CD14-positive monocyte (primary cell): ENCODE measurements around the gene ETV1. TPM values are rescaled to one million over a fixed set of nuclear protein-coding genes. Genes with fewer than 3 reads are reported as not detected.

ENCODE experiments used
- DNase-seq, 3 donors: peaks; one replicate each; pipeline ENCODE4 v3.0.0-alpha.2; 2011 to 2022
- H2AFZ ChIP-seq: 2 replicates; pipeline ENCODE4 v1.6.0; 2012; ENCODE audit warnings: mild to moderate bottlenecking, low read depth, low read length, inconsistent platforms; ENCODE audit not compliant: insufficient read depth, poor library complexity, severe bottlenecking
- H3K27ac ChIP-seq, 2 donors: 1 replicate in 1 of 2; 2 replicates in 1 of 2; pipeline ENCODE4 v1.5.1; 2012 to 2013; ENCODE audit warnings: low read length in 2 of 2, control low read depth in 1 of 2, inconsistent platforms in 1 of 2, low read depth in 1 of 2, mild to moderate bottlenecking in 1 of 2
- H3K27me3 ChIP-seq, 2 donors: one replicate each; pipeline versions ENCODE4 v1.6.0 to v1.6.1; 2011 to 2013; ENCODE audit warnings: low read length in 2 of 2; ENCODE audit not compliant: control insufficient read depth in 2 of 2, insufficient read depth in 2 of 2
- H3K36me3 ChIP-seq, 2 donors: replicated peaks in 1 of 2; 1 replicate in 1 of 2; 2 replicates in 1 of 2; pipeline versions ENCODE4 v1.5.1 to v1.6.1; 2012 to 2013; ENCODE audit warnings: low read length in 2 of 2, control low read depth in 1 of 2, inconsistent platforms in 1 of 2, mild to moderate bottlenecking in 1 of 2; ENCODE audit not compliant: insufficient read depth in 2 of 2, control insufficient read depth in 1 of 2
- H3K4me1 ChIP-seq, 2 donors: 1 replicate in 1 of 2; 2 replicates in 1 of 2; pipeline versions ENCODE4 v1.5.1 to v1.6.1; 2012 to 2013; ENCODE audit warnings: low read length in 2 of 2, control low read depth in 1 of 2, inconsistent platforms in 1 of 2, mild to moderate bottlenecking in 1 of 2, moderate library complexity in 1 of 2; ENCODE audit not compliant: insufficient read depth in 2 of 2, control insufficient read depth in 1 of 2
- H3K4me2 ChIP-seq: replicated peaks from 2 replicates; pipeline ENCODE3; 2012; ENCODE audit warnings: low read length, moderate library complexity, mild to moderate bottlenecking; ENCODE audit not compliant: poor library complexity, severe bottlenecking; ENCODE audit errors: extremely low read depth
- H3K4me3 ChIP-seq, 3 experiments: fragments of 200-600 bp in 1 of 3; sonication (generic) in 1 of 3; replicated peaks in 1 of 3; 1 replicate in 2 of 3; 2 replicates in 1 of 3; pipeline ENCODE4 v1.5.1; 2011 to 2013; ENCODE audit warnings: low read length in 3 of 3, mild to moderate bottlenecking in 3 of 3, control low read depth in 2 of 3, low read depth in 2 of 3, inconsistent platforms in 1 of 3, moderate library complexity in 1 of 3
- H3K79me2 ChIP-seq: 2 replicates; pipeline ENCODE4 v1.6.0; 2012; ENCODE audit warnings: mild to moderate bottlenecking, control low read depth, inconsistent platforms, low read length, moderate library complexity; ENCODE audit not compliant: insufficient read depth
- H3K9ac ChIP-seq: 2 replicates; pipeline ENCODE4 v1.6.0; 2017; ENCODE audit warnings: low read length, mild to moderate bottlenecking; ENCODE audit not compliant: insufficient read depth, poor library complexity, severe bottlenecking
- H3K9me3 ChIP-seq, 2 donors: replicated peaks in 1 of 2; 1 replicate in 1 of 2; 2 replicates in 1 of 2; pipeline versions ENCODE4 v1.5.1 to v1.6.1; 2012 to 2013; ENCODE audit warnings: low read length in 2 of 2, control low read depth in 1 of 2; ENCODE audit not compliant: control insufficient read depth in 1 of 2, insufficient read depth in 1 of 2
- H4K20me1 ChIP-seq: 2 replicates; pipeline ENCODE4 v1.6.0; 2012; ENCODE audit warnings: mild to moderate bottlenecking, low read length, control low read depth, moderate library complexity; ENCODE audit not compliant: insufficient read depth
- H3K27ac Mint-ChIP-seq, 7 donors: one replicate each; pipeline ENCODE4 v1.8.0; 2020; ENCODE audit warnings: mild to moderate bottlenecking in 7 of 7, mixed read lengths in 7 of 7, moderate library complexity in 6 of 7, inconsistent platforms in 2 of 7
- H3K27me3 Mint-ChIP-seq, 3 donors: one replicate each; pipeline ENCODE4 v1.8.0; 2021 to 2022; ENCODE audit warnings: low read depth in 3 of 3, mild to moderate bottlenecking in 3 of 3, mixed read lengths in 3 of 3, moderate library complexity in 3 of 3, inconsistent platforms in 1 of 3
- H3K36me3 Mint-ChIP-seq, 2 donors: one replicate each; pipeline ENCODE4 v1.8.0; 2020; ENCODE audit warnings: mixed read lengths in 2 of 2, inconsistent platforms in 1 of 2, mild to moderate bottlenecking in 1 of 2
- H3K4me1 Mint-ChIP-seq: one replicate; pipeline ENCODE4 v1.8.0; 2020; ENCODE audit warnings: mild to moderate bottlenecking, mixed read lengths
- H3K4me3 Mint-ChIP-seq, 2 donors: one replicate each; pipeline ENCODE4 v1.8.0; 2020; ENCODE audit warnings: mild to moderate bottlenecking in 2 of 2, mixed read lengths in 2 of 2, moderate library complexity in 1 of 2
- H3K9me3 Mint-ChIP-seq, 7 donors: one replicate each; pipeline ENCODE4 v1.8.0; 2020 to 2022; ENCODE audit warnings: mixed read lengths in 7 of 7, mild to moderate bottlenecking in 6 of 7, moderate library complexity in 6 of 7, inconsistent platforms in 2 of 7
- CTCF ChIP-seq: fragments of 200-600 bp; IDR thresholded peaks from one replicate; pipeline ENCODE4 v1.8.0; 2022; ENCODE audit warnings: antibody characterized with exemption, mild to moderate bottlenecking
- WGBS: methylation state at CpG from one replicate; pipeline ENCODE4 v1.1.5; 2013; ENCODE audit warnings: missing lambda C conversion rate; ENCODE audit not compliant: insufficient coverage; 5-methylcytosine and 5-hydroxymethylcytosine counted together
- intact Hi-C, 2 donors: fragments of 100-400 bp; cut with micrococcal nuclease; formaldehyde crosslinking; loops; one replicate each; pipeline versions ENCODE4 v1.15.0 to v1.15.1; 2023
- polyA plus RNA-seq, 3 donors: library from polyadenylated mRNA; depleted of rRNA in 1 of 3; unstranded in 2 of 3; stranded (reverse) in 1 of 3; fragments of 300-500 nt in 2 of 3; fragments of >200 nt in 1 of 3; fragmentation: Illumina TruSeq in 2 of 3; gene quantifications; 1 replicate in 2 of 3; 2 replicates in 1 of 3; pipeline ENCODE4 v1.2.3, GENCODE V29; 2012 to 2021

The ETV1 gene
- polyA plus RNA-seq, 3 donors, result not detected

DNA sequence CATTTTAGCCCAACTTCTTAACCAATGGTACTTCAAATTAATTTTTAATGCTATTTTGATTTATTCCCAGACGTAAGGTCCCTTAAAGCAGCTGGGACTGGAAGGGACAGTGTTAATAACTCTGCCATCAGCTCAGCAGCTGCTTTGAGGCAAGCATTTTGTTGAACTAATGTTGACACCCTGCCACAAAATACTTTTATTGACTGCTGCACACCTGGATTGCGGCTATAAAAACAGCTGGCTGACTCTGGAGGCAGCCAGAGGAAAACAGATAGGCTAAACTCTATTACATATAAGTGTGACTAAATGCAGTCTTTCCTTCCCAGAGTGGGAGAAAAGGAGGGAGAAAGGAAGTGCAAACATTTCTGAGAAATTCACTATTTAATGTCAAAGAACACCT lies 77.6 kb downstream of the ETV1 start:
- no peak overlapping the region for H3K4me2 ChIP-seq
- no peak overlapping the region for H3K9ac ChIP-seq
- Mint-ChIP-seq H3K27me3 (peaks cover 5 to 30% (median 13%) of the 10 kb centered on the region in 3 donors), H3K36me3 (no peaks in the 10 kb centered on the region), H3K9me3 (peaks cover 0 to 2% (median 0%) of the 10 kb centered on the region in 7 donors), H3K4me3 (no peak overlapping the region), H3K27ac (no peak overlapping the region), H3K4me1 (peaks cover 19% of the 10 kb centered on the region)
- peaks cover 15 to 23% of the 10 kb centered on the region in 2 donors for H3K4me1 ChIP-seq
- H3K79me2 ChIP-seq, result no peaks in the 10 kb centered on the region
- no peaks in the 10 kb centered on the region for H3K9me3 ChIP-seq
- no peak overlapping the region for H3K27ac ChIP-seq
- no peak for DNase-seq
- no peaks in the 10 kb centered on the region for H3K36me3 ChIP-seq
- intact Hi-C loops, result no loop called here
- TF ChIP-seq CTCF, result no peak
- no peak overlapping the region for H2AFZ ChIP-seq
- H3K27me3 ChIP-seq, result peaks cover 16 to 24% of the 10 kb centered on the region in 2 donors
- no peak overlapping the region for H3K4me3 ChIP-seq
- no peaks in the 10 kb centered on the region for H4K20me1 ChIP-seq
- 100% methylated on average over 1 of the region's 2 CpGs for WGBS

DNA sequence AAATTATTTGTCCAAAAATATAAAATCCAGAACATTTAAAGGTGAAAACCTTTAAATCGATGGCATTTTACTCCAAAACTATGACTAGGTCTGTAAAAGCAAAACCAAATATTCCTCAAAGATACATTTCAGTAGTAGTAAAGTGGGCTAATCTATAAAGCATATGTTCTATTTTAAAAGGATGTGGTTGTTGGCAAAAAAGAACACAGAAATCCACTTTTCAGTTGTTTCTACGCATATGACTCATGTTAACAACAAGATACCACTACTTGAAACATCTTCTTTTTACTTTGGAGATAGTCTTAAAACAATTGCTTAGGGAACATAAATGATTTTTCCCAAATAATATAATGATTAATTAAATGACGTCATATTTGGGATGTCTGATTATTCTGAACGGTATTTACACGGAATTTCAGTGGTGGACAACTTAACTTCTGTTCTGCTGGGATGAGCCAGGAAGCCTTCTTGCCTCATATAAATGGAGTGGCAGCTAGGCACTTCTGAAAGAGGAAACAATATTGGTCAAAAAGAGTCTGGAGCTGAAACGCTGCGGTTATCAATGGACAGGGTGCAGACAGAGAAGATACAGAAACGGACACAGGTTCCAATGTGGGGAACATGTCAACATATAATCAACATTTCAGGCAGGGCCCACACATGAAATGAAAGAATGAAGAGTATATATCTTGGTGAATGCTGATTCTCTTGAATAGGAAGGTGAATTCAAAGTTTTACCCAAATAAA lies 78.5 kb downstream of the ETV1 start:
- no peaks in the 10 kb centered on the region for H4K20me1 ChIP-seq
- H2AFZ ChIP-seq, result no peak overlapping the region
- Mint-ChIP-seq H3K36me3 (no peaks in the 10 kb centered on the region), H3K27me3 (peaks cover 5 to 33% (median 11%) of the 10 kb centered on the region in 3 donors), H3K27ac (no peak overlapping the region), H3K9me3 (no peaks in the 10 kb centered on the region), H3K4me3 (peak overlapping the region in 1 of 2 donors; percentile 37), H3K4me1 (peaks cover 19% of the 10 kb centered on the region)
- no peaks in the 10 kb centered on the region for H3K79me2 ChIP-seq
- H3K4me2 ChIP-seq, result no peak overlapping the region
- H3K27ac ChIP-seq, result no peak overlapping the region
- no peak for TF ChIP-seq CTCF
- H3K9me3 ChIP-seq, result no peaks in the 10 kb centered on the region
- peaks cover 21 to 30% of the 10 kb centered on the region in 2 donors for H3K27me3 ChIP-seq
- H3K36me3 ChIP-seq, result no peaks in the 10 kb centered on the region
- peak in 1 of 3 donors; percentile 3 for DNase-seq
- peaks cover 15 to 23% of the 10 kb centered on the region in 2 donors for H3K4me1 ChIP-seq
- intact Hi-C loops, result no loop called here
- H3K9ac ChIP-seq, result no peak overlapping the region
- 0% methylated on average over 2 of the region's 8 CpGs for WGBS
- H3K4me3 ChIP-seq, result no peak overlapping the region
